GM12801 (cell line): ENCODE measurements around the gene ARID1B.

Experiments used
- CTCF ChIP-seq: IDR thresholded peaks from one replicate; pipeline ENCODE4 v1.5.1; 2011; ENCODE audit warnings: control low read depth; ENCODE audit not compliant: insufficient read length; ENCODE audit errors: extremely low read depth

ARID1B gene

GRCh38 chr6:157242791-157243190 is 465.6 kb downstream of the ARID1B start:
- TF ChIP-seq CTCF = no peak

DNA sequence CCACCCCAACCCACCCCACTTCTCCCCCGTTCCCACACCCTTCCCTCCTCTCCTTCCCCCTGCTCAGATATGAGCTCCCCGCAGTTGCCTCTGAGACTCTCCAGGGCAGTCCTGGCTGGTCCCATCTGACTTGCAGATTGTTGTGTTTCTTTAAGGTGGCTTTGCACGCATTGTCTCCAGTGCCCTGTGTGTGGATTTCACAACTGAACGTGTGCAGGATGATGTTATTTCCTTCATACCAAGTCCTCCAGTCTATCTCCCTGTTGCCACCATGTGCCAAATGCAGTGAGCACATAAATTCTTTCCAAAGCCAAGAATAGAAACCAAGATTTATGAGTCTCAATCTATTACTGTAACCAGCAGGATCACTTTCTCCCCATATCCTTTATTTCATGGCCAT is 467.0 kb downstream of the ARID1B start:
- no peak for TF ChIP-seq CTCF

- TF ChIP-seq CTCF = no peak
These were observed 467.6 kb downstream of the ARID1B start for GRCh38 chr6:157244780-157245179.

DNA sequence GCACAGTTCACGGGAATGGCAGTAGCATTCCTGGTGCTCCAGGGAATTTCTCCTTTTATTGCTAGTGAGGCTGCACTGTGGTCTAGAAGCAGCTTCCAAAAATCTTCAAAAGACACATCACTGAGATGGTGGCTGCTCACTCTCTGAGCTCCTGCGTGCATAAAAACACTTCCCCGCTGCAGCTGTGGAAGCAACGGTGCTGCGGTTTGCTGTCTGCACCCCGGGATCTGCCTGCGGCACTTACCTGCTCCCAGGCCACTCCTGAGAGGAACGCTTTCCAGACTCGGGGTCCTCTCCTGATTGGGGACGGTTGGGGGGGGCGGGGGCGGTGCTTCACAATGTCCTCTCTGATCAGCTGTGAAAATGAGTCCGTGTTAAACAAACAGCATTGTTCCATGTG is 468.3 kb downstream of the ARID1B start:
- no peak for TF ChIP-seq CTCF

DNA sequence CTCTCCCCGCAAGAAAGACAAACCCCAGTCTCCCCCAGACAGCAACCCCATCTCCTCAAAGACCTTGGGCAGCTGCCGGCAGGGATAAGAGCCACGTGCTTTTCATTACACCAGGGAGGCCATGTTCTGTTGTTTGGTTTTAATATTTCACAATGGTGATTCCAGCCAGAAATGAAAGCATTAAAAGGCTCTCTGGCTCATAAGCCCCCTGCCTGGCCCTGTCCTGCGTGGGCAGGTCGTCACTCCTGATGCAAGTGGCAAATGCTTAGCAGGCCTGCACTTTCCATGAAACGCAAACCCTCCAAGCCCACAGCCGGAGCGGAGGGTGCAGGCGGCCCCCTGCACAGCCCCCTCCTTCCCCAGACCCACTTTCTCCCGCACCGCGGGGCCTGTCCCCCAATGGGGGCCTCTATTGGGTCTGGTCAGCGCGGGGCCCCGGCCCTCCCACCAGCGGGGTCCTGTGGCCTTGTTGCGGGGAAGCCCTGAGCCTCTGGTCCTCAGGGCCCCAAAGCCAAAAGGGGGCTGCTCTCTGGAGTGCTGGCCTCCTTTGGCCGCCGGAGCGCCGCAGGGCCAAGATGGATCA is 469.0 kb downstream of the ARID1B start:
- no peak for TF ChIP-seq CTCF

DNA sequence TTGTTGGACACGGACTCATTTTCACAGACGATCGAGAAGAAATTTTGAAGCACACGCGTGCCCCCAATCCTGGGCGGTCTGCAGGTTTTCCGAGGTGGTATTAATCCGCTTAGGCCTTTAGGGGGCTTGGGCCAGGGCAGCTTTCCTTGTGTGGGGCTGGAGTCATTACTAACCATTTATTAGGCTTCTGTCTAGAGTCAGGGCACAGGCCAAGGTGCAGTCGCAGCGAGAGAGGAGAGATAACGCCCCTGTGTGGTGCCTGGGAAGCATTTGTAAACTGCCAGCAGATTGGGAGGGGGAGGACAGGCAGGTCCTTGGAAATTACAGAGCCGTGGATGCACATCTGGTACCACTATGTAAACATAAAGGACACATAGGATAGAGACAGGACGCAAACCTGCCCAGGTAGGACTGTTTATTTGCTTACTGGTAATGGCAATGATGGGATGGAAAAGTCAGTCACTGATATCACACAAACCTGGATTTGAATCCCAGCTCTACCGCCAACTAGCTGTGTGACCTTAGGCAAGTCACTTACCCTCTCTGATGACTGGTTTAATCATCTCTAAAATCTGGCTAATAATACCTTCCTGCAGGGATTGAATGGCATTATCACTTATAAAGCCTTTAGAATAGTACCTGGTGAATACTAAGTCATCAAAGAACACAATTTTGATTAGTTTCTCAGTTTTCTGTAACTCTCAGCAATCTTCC is 469.8 kb downstream of the ARID1B start:
- no peak for TF ChIP-seq CTCF

DNA sequence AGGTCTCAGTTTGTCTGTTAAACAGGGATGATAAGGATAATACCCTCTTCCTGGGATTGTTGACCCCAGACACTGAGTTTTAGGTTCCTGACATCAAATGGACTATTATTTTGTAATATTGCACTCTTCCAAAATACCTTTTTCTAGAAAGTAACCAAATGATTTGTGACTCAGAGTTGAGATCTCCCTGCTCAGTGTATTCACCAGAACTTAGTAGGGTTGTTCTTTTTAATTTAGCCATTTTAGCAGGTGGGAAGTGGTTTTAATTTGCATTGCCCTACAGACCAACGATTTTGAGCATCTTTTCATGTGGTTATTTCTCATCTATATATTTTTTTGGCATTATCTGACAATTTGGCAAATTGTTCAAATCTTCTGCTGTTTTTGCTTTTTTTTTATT is 471.1 kb downstream of the ARID1B start:
- no peak for TF ChIP-seq CTCF
